Measurements from ENCODE around the gene TMEM97.

GRCh38 chr17:28320215-28321061 is 1.4 kb downstream of the TMEM97 start:
- TF ChIP-seq FOXA1 (IDR thresholded peaks at IDR 0.05; ENCODE audit: borderline replicate concordance) (no peak), ZNF589 (CRISPR knock-in tag; IDR thresholded peaks at IDR 0.05; ENCODE audit: low read depth) (no peak), DNMT1 (IDR thresholded peaks at IDR 0.05) (no peak), TAF1 (IDR thresholded peaks at IDR 0.05; ENCODE audit: control insufficient read depth, extremely low read depth, insufficient read depth, low read length, severe bottlenecking) (no peak), SOX6 (IDR thresholded peaks at IDR 0.05) (no peak)

Measured in K562 (cell line).